Medulla oblongata (tissue), 1 donor: ENCODE data around the gene CST2.
"Not testable (repeated sequence)": the region's sequence is repeated elsewhere in the genome, so short reads cannot be mapped to it uniquely, and the experiment has no call there.

Experiments used
- DNase-seq: peaks from one replicate; pipeline ENCODE4 v3.0.0-alpha.2; 2015; ENCODE audit errors: extremely low spot score

Gene CST2, protein sequence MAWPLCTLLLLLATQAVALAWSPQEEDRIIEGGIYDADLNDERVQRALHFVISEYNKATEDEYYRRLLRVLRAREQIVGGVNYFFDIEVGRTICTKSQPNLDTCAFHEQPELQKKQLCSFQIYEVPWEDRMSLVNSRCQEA

DNA sequence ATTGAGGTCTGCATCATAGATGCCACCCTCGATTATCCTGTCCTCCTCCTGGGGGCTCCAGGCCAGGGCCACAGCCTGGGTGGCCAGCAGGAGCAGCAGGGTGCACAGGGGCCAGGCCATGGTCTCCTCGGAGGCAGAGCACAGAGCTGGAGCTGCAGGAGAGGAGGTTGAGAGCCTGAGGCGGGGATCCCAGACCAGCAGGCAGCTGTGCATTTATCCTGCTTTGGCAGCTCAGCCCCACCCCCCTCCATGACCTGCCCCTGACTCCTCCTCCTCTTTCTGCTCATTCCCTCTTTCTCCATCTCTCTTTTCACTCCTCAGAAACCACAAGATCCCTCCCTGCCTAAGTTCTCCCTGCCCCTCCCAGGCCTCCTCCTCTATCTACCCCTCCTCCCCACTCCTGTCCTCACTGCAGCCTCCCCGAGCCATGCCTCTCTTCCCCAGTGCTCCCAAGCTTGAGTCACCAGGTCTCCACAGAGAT, at the start of gene CST2:
Gene CST2 (minus strand): TSS at position 189 of the 481 bp plus-strand sequence. CDS start 69 bp downstream, at position 120.
- DNase-seq, result no peak

DNA sequence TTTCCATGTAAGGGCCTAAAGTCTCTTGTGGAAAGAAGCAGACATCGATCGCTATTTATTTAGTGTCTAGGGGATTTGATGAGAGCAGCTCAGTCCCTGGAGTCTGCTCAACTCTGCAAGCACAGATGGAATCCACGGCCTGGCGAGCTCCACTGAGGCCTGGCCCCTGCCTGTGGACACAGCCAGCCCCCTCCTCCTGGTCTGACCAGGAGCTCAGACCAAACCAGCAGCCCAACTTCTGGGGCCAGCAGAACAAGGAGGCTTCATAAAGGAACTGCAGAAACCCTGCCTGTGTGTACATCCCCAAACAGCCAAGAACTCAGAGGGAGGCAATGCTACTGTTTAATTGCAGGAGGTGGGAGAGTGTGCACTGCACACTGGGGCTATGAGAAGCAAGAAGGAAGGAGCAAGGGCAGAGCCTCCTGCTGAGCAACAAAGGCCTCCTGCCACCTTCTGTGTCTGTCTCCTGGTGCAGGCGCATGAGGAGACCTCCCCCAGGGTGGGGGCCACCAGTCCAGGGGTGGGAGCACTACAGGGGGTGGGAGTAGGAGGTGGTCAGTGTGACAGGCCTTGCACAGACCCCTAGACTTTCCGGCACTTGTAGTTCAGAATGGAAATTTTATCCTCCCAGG, 49.2 kb upstream of the CST2 start:
- no peak for DNase-seq

DNA sequence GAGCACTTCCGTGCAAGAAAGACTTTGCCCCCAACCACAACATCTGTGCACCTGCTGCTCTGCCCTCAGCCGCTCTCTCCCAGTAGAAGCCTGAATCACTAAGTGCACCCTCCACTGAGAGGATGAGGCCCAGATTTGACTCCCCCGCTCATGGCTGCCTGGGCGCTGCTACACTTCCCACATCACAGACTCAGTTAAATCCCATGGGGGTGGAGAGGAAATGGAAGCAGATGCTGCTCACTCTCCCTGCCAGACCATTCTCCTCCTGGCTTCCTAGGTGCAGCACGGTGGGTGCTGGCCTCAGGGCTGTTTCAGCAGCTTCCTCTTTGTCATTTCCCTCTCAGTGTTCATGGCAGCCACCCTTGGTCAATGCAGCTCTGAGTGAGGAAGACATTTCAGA, 48.2 kb upstream of the CST2 start:
- no peak for DNase-seq

DNA sequence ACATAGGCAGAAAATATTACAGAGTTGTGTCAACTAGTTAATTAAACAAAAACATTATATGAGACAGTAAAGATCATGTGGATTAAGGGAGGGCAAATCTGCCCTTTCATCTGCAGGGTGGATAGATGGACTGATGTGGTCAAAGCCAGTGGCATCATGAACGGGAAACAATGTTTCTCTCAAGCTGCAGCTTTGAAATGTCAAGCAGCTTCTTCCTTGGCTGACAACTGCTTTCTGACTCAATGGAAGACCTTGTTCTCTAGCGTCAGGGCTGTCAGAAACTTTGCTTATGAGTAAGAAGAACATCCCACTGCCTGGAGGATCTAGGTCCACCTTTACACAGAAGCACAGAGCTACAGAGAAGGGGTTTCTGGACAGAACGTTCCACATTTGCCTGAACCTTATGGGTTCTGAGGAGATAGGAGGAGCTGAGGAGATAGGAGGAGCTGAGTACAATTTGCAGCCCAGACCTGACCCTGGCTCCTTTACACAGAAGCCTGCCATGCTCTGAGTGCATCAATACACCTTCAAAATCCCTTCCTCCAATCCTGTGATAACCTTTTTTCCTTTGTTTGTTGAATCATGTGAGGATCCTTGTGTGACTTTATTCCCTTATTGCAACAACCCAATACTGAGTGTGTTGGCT, 47.0 kb upstream of the CST2 start:
- no peak for DNase-seq

DNA sequence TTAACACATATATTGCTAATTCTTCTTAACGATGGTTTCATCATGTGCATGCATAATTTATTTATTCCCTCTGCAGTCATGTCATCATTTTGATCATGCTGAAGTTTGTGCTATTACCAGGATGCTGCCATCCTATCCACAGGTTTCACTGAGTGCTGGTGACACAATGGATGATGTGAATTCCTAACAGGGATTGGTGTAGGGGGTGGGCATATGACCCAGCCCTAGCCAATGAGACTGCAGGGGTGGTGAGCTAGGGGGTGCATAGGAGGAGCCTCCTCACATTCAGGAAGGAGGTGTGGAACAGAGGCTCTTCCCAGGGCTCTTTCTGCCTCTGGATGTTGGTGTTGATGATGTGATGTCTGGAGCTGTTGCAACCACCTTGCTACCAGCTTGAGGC, 45.5 kb upstream of the CST2 start:
- no peak for DNase-seq

DNA sequence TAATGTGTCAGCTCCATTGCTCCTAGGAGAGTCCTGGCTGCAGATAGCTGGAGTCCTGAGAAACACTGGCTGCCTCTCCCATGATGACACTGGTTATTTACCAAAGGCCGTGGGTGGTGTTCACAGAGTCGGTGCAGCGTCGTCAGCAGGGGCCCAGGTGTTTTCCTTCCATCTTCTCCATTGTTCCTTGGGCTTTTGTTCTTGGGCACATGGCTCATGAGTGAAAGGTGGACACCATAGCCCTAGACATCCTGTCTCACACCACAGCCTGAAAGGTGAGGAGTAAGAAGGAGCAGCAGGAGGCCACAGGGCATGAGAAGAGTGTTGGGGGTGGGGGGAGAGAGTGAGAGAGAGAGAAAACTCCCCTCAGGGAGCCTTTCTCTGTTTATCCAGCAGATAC, 43.9 kb upstream of the CST2 start:
- no peak for DNase-seq

DNA sequence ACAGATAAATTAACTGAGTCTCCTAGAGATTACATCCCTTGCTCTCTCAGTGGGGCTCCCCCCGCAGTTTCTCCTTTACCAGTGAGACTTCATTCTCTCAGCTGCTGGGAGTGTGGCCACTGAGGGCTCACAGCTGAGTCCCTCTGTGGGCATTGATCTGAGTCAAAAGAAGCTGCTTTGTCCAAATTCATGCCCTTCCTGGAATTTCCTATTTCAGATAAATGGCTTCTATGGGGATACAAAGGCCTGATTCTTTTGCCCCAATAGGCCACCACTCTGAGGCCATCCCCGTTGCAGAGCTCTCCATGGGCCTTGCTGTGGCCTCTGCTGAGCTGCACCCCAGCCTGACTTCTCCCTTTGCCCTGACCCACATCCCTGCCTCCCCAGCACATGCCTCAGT, 43.0 kb upstream of the CST2 start:
- peak; percentile 45 for DNase-seq

DNA sequence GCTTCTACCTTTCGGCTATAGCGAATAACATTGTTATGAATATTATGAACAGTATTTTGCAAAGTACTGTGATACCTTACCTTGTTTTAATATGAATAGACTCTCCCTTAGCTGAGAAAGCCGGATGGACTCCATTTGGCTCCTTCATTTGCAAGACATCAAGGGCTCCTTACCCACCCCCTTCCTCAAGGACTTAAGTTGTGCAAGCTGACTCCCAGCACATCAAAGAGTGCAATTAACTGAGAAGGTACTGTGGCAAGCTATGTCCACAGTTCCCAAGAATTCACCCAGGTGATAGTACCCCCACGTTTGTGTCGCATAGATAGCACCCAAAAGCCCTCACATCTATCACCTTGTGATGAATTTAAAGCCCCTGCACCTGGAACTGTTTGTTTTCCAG, 41.8 kb upstream of the CST2 start:
- no peak for DNase-seq

DNA sequence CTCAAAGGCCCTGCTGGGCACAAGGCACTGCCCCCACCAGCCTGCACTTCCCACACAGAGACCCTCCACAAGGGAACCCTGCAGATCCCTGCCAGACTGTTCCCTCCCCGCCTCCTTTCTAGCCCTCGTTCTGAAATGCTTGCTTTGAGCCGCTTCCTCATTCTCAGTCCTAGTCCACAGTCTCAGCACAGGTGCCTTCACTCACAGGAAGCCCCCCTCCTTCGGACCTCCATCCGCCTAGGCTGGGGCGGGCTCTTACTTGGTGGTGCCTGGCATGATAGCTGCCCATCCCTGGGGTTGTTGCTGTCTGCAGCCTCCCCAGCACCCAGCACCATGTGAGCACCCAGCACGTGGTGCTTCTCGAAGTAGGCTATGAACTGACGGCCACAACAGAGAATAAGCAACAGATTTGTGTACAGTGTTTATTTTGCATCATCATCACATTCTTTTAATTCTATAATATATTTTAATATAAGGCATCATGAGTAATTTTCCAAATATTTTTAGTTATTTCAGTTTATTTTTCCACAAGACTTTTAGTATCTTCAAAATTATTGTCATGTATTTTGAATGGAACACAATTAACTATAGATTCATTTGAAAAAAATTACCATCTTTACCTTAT, 40.7 kb upstream of the CST2 start:
- DNase-seq, result no peak

DNA sequence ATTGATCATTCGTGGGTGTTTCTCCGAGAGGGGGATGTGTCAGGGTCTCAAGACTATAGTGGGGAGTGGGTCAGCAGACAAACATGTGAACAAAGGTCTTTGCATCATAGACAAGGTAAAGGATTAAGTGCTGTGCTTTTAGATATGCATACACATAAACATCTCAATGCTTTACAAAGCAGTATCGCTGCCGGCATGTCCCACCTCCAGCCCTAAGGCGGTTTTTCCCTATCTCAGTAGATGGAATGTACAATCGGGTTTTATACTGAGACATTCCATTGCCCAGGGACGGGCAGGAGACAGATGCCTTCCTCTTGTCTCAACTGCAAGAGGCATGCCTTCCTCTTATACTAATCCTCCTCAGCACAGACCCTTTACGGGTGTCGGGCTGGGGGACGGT, 34.2 kb upstream of the CST2 start:
- DNase-seq, result not testable (repeated sequence)

DNA sequence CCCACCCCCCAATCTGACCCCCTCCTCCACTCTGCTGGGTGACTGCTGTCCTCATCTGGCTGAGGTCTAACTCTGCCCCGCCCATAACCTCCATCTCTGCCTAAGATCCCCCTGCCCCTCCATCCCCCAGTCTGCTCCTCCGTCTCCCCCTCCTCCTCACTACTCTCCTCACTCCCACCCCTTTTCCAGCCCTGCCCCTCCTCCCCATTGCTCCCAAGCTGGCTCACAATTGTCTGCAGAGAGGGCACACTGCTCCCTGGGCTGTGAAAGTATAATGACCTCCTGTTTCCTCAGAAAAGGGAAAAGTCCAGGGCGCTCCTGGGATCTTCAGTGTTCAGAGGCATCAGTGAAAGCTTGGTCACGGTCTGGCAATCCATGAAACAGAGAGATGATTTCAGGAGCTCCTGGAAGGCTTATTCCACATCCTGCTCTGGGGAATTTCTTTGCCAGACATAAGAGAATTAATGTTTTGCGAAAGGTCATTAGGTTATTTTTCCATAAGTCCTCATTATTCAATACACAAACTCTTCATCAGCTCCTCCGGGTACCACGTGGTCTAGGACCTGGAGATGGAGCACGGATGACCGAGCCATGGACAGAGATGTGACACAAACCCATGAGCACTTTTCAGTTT, 31.6 kb upstream of the CST2 start:
- DNase-seq, result no peak

DNA sequence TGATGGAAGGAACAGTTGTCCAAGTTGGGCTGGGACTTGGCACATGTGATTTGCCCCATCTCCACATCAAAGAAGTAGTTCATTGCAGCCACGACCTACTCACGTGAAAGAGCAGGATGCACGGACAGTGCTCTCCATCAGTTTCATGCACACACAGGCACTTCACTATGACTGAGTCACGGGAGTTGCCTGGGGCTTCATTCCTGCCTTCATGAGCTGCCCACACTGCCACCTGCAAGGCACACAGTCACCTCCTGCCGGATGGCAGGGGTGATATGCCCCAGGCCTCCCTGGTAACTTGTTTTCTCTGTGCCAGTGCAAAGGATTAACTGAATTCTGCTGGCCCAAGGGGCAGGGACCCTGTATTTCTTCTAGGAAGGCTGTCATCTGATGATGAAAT, 30.2 kb upstream of the CST2 start:
- no peak for DNase-seq

DNA sequence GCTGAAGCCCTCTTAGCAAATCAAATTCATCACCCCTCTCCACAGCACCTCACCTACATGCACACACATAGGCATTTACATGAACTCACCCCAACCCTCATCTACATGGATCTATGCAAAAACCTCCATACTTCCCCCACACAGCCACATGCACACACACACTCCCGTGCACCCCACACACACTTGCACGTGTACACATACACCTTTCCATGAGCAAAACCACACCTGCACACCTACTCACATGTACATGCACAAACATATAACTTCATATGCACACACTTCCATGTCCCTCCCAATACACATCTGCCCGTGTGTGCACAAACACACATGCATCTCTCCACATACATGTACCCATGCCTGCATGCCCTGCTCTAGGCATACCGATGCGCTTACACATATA, 29.7 kb upstream of the CST2 start:
- DNase-seq, result no peak

DNA sequence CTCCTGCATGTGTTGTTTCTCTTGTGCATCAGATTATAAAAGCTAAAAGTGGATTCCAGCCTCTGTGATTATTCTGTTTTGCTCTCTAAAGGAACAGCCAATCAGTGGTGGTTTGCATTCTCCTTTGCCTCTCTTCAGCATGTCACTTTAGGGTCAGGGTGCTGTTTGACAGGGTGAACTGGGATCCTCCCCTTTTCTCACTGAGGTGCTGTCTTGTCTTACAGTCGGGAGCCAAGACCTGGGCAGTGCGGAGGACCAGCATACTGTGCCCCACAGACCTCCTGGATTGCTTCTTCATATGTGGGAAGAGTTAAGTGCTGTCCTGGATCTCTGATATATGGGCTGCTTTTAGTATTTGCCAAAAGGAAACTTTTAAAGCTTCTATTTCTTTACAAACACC, 15.2 kb upstream of the CST2 start:
- no peak for DNase-seq

DNA sequence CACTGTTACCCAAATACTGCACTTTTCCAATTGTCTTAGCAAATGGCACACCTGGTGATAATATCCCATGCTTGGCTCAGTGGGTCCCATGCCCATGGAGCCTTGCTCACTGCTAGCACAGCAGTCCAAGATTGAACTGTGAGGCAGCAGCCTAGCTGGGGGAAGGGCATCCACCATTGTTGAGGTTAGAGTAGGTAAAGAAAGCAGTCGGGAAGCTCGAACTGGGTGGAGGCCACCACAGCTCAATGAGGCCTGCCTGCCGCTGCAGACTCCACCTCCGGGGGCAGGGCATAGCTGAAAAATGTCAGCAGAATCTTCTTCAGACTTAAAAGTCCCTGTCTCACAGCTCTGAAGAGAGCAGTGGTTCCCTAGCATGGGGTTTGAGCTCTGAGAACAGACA, 9.2 kb upstream of the CST2 start:
- no peak for DNase-seq

DNA sequence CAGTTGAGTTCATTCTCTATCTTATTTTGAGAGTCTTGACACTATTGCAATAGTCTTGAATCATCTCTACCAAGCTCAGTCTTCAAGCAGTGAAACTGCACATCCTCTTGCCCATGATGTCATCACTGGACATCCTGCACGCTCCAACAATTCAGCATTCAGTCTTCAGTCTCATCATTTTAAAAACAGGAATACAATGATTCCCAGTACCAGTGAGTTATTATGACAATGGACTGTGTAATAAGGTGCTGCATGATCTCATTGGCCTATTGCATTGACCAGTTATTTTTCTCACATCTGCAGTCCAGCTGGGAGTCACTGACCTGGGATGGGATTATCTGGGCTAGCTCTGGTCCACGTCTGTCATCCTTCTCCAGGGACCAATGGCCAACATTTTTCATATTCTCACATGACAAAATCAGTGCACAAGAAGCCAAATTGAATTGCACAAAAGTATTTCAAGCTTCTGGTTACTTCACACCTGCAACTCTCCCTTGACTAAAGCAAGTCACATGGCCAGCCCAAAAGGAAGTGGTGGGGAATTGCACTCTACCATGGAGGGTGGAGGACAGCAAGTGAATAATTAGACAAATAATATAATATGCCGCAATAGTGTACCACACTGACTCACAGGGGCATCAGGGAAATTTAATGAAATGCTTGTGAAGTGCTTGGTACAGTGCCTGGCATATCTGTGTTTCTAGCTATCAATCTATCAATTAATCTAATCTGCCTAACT, 6.4 kb upstream of the CST2 start:
- no peak for DNase-seq

DNA sequence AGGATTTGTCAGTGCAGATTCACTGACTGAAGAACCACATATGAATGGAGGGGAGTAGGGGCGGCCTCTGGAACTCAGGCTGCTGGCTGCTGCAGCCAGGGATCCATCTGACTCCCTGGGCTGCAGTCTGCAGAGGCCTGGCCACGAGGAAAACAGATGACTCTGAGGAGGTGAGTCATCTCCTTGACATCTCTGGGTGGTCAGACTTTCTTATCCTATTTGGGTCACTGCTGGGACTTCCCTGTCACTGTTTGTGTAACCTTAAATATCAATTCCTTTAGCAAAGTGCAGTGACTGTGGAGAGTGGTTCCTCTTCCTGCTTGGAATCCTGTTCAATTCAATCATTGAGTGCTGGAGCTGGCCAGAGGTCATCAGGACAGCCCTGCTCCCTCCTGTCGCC, 5.4 kb upstream of the CST2 start:
- DNase-seq, result not testable (repeated sequence)

DNA sequence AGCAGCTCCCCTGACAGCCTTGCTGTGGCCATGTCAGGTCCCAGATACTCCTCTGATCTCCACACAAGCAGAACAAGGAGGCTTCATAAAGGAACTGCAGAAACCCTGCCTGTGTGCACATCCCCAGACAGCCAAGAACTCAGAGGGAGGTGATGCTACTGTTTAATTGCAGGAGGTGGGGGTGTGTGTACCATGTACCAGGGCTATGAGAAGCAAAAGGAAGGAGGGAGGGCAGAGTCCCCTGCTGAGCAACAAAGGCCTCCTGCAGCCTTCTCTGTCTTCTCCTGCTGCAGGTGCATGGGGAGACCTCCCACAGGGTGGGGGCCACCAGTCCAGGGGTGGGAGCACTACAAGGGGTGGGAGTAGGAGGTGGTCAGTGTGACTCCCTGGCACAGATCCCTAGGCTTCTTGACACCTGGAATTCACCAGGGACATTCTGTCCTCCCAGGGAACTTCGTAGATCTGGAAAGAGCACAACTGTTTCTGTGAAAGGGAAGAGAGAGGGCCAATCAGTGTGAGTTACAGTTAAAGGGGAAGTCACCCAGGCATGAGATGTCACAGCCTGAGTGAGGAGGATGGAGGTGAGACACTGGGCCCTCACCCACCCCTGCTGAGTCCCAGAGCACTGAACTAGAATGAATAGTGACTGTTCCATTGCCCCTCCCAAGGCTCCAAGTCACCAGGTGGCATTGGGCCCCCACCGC, 2.8 kb downstream of the CST2 start:
- no peak for DNase-seq

DNA sequence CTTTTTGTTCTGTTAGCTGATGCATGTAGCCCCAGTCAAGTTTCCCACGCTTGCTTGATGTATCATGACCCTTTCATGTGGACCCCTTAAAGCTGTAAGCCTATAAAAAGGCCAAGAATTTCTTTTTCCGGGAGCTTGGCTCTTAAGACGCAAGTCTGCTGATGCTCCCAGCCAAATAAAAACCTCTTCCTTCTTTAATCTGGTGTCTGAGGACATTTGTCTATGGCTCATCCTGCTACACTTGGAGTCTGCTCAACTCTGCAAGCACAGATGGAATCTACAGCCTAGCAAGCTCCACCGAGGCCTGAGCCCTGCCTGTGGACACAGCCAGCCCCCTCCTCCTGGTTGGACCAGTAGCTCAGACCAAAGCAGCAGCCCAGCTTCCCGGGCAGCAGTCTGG, 3.4 kb downstream of the CST2 start:
- no peak for DNase-seq

DNA sequence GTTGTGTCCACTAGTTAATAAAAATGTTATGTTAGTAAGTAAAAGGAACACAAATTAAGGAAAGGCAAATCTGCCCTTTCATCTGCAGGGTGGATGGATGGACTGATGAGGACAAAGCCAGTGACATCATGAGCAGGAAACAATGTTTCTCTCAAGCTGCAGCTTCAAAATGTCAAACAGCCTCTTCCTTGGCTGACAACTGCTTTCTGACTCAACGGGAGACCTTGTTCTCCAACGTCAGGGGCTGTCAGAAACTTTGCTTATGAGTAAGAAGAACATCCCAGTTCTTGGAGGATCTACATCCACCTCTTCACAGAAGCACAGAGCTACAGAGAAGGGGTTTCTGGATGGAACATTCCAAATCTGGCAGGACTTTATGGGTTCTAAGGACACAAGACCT, 6.0 kb downstream of the CST2 start:
- DNase-seq, result no peak

DNA sequence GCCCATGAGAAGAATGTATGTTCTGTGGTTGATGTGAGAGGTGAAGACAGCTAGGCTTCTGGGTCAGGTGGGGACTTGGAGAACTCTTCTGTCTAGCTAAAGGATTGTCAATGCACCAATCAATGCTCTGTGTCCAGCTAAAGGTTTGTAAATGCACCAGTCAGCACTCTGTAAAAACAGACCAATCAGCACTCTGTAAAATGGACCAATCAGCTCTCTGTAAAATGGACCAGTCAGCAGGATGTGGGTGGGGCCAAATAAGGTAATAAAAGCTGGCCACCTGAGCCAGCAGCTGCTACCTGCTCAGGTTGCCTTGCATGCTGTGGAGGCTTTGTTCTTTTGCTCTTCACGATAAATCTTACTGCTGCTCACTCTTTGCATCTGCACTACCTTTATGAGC, 15.0 kb downstream of the CST2 start:
- DNase-seq, result not testable (repeated sequence)
